ENCODE measurements around the gene PCMT1.

GRCh38 chr6:149725785-149726184 is 23.8 kb upstream of the PCMT1 start:
- no peak for TF ChIP-seq CTCF (IDR thresholded peaks at IDR 0.05)
- TF ChIP-seq POLR2AphosphoS5 (IDR thresholded peaks at IDR 0.05), result no peak
- TF ChIP-seq POLR2A (IDR thresholded peaks at IDR 0.05), result no peak
